Endodermal cell (in vitro differentiated cells): Measurements from ENCODE around the gene STAB1. TPM values are rescaled to one million over a fixed set of nuclear protein-coding genes. Genes with fewer than 3 reads are reported as not detected.

Source experiments
- DNase-seq: peaks from one replicate; pipeline ENCODE4 v3.0.0-alpha.2; 2017
- H3K27ac ChIP-seq: 2 replicates; pipeline ENCODE4 v1.5.1; 2013; ENCODE audit warnings: mild to moderate bottlenecking, low read depth, low read length, moderate library complexity
- H3K27me3 ChIP-seq: 2 replicates; pipeline ENCODE4 v1.6.1; 2013; ENCODE audit warnings: mild to moderate bottlenecking, low read length, moderate library complexity; ENCODE audit not compliant: insufficient read depth, control insufficient read depth, poor library complexity, severe bottlenecking
- H3K36me3 ChIP-seq: 2 replicates; pipeline ENCODE4 v1.7.0; 2013; ENCODE audit warnings: mild to moderate bottlenecking, low read length, moderate library complexity; ENCODE audit not compliant: control insufficient read depth, insufficient read depth
- H3K4me1 ChIP-seq: one replicate; pipeline ENCODE4 v1.7.0; 2013; ENCODE audit warnings: low read length; ENCODE audit not compliant: control insufficient read depth, insufficient read depth
- H3K4me3 ChIP-seq: 2 replicates; pipeline ENCODE4 v1.5.1; 2013; ENCODE audit warnings: mild to moderate bottlenecking, low read length, moderate library complexity
- H3K9ac ChIP-seq: 2 replicates; pipeline ENCODE4 v1.6.1; 2013; ENCODE audit warnings: mild to moderate bottlenecking, low read length, moderate library complexity; ENCODE audit not compliant: poor library complexity, severe bottlenecking; ENCODE audit errors: extremely low read depth
- H3K9me3 ChIP-seq: 2 replicates; pipeline ENCODE4 v1.6.1; 2013; ENCODE audit warnings: mild to moderate bottlenecking, low read length, moderate library complexity; ENCODE audit not compliant: control insufficient read depth
- H3K27ac Mint-ChIP-seq: 2 replicates; pipeline ENCODE4 v1.8.0; 2020; ENCODE audit warnings: mixed read lengths
- H3K27me3 Mint-ChIP-seq: 2 replicates; pipeline ENCODE4 v1.8.0; 2021; ENCODE audit warnings: mild to moderate bottlenecking, mixed read lengths; ENCODE audit not compliant: insufficient read depth
- H3K36me3 Mint-ChIP-seq: 2 replicates; pipeline ENCODE4 v1.8.0; 2020; ENCODE audit warnings: low read depth, mixed read lengths
- H3K4me1 Mint-ChIP-seq: 2 replicates; pipeline ENCODE4 v1.8.0; 2020; ENCODE audit warnings: mixed read lengths
- H3K4me3 Mint-ChIP-seq: 2 replicates; pipeline ENCODE4 v1.8.0; 2020; ENCODE audit warnings: mild to moderate bottlenecking, moderate library complexity, mixed read lengths
- H3K9me3 Mint-ChIP-seq: 2 replicates; pipeline ENCODE4 v1.8.0; 2020; ENCODE audit warnings: mild to moderate bottlenecking, mixed read lengths
- CTCF ChIP-seq: fragments of 200-600 bp; sonication (generic); conservative IDR thresholded peaks from 2 replicates; pipeline ENCODE4 v1.5.0; 2021; ENCODE audit warnings: antibody characterized with exemption, mild to moderate bottlenecking
- WGBS, 2 experiments: methylation state at CpG; one replicate each; pipeline versions ENCODE4 v1.1.5 to v1.1.7; 2013; ENCODE audit warnings: missing lambda C conversion rate in 2 of 2, mixed read lengths in 1 of 2; ENCODE audit not compliant: insufficient coverage in 1 of 2, insufficient read length in 1 of 2; 5-methylcytosine and 5-hydroxymethylcytosine counted together
- total RNA-seq, 2 donors: library from RNA; stranded (reverse); fragmentation: NEBNext Ultra II Directional in 1 of 2; extraction: Animal tissue kit (Norgen Biotek cat#: 25700) in 1 of 2; gene quantifications; 2 replicates in 1 of 2; 3 replicates in 1 of 2; pipeline ENCODE4 v1.2.1, GENCODE V29; 2021

The STAB1 gene
- total RNA-seq, 2 donors from 2014 or later = 0.24 to 0.55 TPM

DNA sequence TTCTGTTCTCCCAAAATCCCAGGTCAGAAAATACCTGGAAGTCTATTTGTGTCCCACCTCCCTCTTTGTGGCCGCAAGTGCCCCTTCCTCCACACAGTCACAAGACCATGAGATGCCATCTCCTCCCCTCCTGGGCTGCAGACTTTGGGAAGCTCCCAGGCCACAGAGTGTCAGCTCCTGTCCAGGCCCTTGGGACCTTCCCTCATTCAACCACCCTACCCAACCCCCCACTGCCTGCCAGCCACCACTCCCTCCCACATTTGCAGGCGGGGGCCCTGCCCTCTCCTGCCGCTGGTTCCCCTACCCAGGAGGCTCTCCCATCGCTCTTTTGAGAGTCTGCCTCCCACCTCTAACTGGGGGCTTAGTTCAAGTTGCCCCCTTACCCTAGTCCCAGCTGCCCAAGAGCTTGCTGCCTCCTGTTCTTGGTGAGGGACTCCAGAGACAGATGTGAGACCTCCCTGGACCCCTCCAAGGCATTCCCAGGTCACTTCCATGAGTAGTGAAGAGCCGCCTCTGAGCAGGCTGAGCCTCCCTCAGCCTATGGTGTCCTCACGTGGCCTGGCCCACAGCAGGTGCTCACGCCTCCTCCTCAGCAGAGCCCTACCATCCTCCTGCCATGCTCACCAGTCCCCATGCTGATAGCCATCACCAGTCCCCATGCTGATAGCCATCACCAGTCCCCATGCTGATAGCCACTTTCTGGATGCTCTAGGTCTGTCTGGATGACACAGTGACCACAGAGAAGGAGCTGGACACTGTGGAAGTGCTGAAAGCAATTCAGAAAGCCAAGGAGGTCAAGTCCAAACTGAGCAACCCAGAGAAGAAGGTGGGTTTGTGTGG is 15.9 kb upstream of the STAB1 start:
- H3K4me1 Mint-ChIP-seq = no peaks in the 10 kb centered on the region
- H3K4me1 ChIP-seq = no peaks in the 10 kb centered on the region
- peaks cover 96% of the 10 kb centered on the region for H3K36me3 ChIP-seq
- H3K27ac Mint-ChIP-seq = no peak overlapping the region
- no peaks in the 10 kb centered on the region for H3K27me3 Mint-ChIP-seq
- DNase-seq = no peak
- no peaks in the 10 kb centered on the region for H3K27me3 ChIP-seq
- H3K27ac ChIP-seq = no peak overlapping the region
- 96 to 100% methylated on average over 4 to 7 of the region's 7 CpGs for WGBS, 2 experiments
- H3K9me3 Mint-ChIP-seq = no peaks in the 10 kb centered on the region
- no peak overlapping the region for H3K9ac ChIP-seq
- TF ChIP-seq CTCF = no peak
- no peaks in the 10 kb centered on the region for H3K9me3 ChIP-seq
- H3K4me3 ChIP-seq = no peak overlapping the region
- H3K36me3 Mint-ChIP-seq = peaks cover 73% of the 10 kb centered on the region
- no peak overlapping the region for H3K4me3 Mint-ChIP-seq

GRCh38 chr3:52479877-52480575 is 15.1 kb upstream of the STAB1 start:
- Mint-ChIP-seq H3K36me3 (peaks cover 68% of the 10 kb centered on the region), H3K4me1 (no peaks in the 10 kb centered on the region), H3K4me3 (no peak overlapping the region), H3K27ac (no peak overlapping the region), H3K9me3 (no peaks in the 10 kb centered on the region), H3K27me3 (no peaks in the 10 kb centered on the region)
- no peaks in the 10 kb centered on the region for H3K9me3 ChIP-seq
- no peak for DNase-seq
- TF ChIP-seq CTCF = no peak
- WGBS, 2 experiments = 94 to 98% methylated on average over 7 to 16 of the region's 16 CpGs
- H3K36me3 ChIP-seq = peaks cover 95% of the 10 kb centered on the region
- no peaks in the 10 kb centered on the region for H3K27me3 ChIP-seq
- H3K9ac ChIP-seq = no peak overlapping the region
- no peak overlapping the region for H3K4me3 ChIP-seq
- H3K27ac ChIP-seq = no peak overlapping the region
- H3K4me1 ChIP-seq = no peaks in the 10 kb centered on the region

DNA sequence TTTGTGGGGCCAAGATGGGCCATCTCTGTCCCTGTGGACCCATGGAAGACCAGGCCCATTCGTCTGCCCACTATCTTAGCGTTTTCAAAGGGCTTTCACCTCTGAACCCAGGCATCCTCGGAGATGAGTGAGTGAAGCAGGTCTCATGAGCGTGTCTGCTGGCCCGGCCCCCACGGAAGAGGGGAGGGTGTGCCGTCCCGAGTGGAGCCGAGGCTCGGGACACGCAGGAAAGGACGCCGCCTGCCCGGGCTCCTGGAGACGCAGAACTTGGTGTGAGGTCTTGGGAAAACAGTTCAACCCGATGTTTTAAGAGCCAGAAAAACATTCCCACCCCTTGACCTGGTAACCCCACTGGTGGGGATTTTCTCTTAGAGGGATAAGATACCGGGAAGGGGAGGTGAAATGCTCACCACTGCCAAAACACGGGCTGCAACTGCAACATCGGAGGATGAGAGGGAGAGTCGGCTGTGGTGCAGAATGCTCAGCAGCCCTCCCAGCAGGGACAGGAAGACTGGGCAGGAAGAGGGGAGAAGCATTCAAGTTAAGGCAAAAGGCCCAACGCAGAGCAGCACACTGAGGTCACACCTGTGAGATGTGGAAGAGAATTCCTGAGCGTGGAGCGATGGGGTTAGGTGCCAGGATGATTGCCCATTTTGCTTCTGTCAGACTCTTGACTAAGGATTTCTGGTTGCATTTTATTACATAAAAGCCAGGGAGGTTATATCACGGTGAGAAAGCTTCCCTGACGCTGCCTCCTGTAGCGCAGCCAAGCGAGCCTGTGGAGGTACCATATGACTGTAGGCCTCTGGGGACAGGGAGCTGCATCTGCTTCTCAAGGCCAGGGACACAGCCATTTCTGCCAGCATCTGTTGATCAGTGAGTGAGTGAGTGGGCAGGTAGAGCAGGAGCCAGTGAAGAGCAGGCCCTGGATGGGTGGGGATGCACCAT is 14.1 kb upstream of the STAB1 start:
- Histone ChIP-seq H3K27me3 (no peaks in the 10 kb centered on the region), H3K9me3 (no peaks in the 10 kb centered on the region), H3K4me1 (no peaks in the 10 kb centered on the region), H3K4me3 (no peak overlapping the region), H3K36me3 (peaks cover 95% of the 10 kb centered on the region), H3K9ac (no peak overlapping the region), H3K27ac (no peak overlapping the region)
- Mint-ChIP-seq H3K4me1 (no peaks in the 10 kb centered on the region), H3K9me3 (no peaks in the 10 kb centered on the region), H3K27me3 (no peaks in the 10 kb centered on the region), H3K27ac (peak overlapping the region; percentile 9), H3K36me3 (peaks cover 67% of the 10 kb centered on the region), H3K4me3 (no peak overlapping the region)
- no peak for TF ChIP-seq CTCF
- DNase-seq = no peak
- WGBS, 2 experiments = 95 to 96% methylated on average over 20 to 27 of the region's 27 CpGs
